ENCODE data around the gene HCRTR2.

DNA sequence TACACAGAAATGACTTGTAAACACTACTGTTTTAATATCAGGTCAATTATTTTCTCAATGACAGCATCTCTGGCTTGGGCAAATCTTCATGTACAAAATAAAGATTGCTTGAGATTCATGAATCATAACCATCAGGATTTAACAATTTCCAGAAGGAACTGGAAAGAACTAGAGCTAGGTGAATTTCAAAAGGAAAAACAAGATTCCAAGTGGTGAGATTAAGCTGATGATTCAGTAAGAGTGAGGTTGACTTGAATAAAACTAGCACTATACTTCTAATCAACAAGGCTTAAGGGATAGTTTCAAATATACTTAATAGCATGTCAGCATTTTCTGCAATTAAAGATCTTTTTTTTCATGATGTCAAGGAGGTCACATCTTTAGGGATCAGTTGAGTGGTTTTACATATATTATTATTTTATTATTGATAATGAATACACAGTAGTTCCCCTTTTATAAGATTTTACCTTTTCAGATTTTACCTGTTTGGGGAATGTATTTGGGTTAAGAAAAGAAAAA lies 43.5 kb upstream of the HCRTR2 start:
- TF ChIP-seq, protein P1, sequence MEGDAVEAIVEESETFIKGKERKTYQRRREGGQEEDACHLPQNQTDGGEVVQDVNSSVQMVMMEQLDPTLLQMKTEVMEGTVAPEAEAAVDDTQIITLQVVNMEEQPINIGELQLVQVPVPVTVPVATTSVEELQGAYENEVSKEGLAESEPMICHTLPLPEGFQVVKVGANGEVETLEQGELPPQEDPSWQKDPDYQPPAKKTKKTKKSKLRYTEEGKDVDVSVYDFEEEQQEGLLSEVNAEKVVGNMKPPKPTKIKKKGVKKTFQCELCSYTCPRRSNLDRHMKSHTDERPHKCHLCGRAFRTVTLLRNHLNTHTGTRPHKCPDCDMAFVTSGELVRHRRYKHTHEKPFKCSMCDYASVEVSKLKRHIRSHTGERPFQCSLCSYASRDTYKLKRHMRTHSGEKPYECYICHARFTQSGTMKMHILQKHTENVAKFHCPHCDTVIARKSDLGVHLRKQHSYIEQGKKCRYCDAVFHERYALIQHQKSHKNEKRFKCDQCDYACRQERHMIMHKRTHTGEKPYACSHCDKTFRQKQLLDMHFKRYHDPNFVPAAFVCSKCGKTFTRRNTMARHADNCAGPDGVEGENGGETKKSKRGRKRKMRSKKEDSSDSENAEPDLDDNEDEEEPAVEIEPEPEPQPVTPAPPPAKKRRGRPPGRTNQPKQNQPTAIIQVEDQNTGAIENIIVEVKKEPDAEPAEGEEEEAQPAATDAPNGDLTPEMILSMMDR (IDR thresholded peaks at IDR 0.05), result no peak
- no peak for TF ChIP-seq POLR2A (IDR thresholded peaks at IDR 0.05)
